ENCODE measurements around the gene ALDH1L2.
A peak's percentile ranks its signal among the peaks of the same experiment; 100 is the strongest.

GRCh38 chr12:105083551-105084105, 630 bp downstream of the ALDH1L2 start:
- TF ChIP-seq CTCF (IDR thresholded peaks at IDR 0.05) (peak in 1 of 3 donors; percentile 11), POLR2A (IDR thresholded peaks at IDR 0.05) (no peak)
